ENCODE results near the gene FAM110D.

Gene FAM110D

DNA sequence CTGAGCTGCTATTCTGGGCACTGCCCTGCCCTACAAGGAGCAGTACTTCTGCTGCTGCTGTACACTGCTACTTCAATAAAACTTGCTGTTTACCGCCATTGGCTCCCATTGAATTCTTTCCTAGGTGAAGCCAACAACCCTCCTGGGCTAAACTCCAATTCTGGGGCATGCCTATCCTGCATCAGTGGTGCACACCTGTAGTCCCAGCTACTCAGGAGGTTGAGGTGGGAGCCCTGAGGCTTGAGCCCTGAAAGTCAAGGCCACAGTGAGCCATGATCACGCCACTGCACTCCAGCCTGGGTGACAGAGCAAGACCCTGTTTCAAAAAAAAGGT, 26.1 kb upstream of the FAM110D start:
- Histone ChIP-seq H3K9ac (ENCODE audit: low read length) (no peak overlapping the region), H3K4me3 (ENCODE audit: low read depth, low read length, poor library complexity, severe bottlenecking) (no peak overlapping the region), H3K9me3 (ENCODE audit: low read length) (peaks cover 5% of the 10 kb centered on the region; the same call in 1 of the 2 replicates), H3K36me3 (ENCODE audit: insufficient read depth, low read length) (no peaks in the 10 kb centered on the region; the same call in 1 of the 2 replicates), H3K4me1 (ENCODE audit: insufficient read depth, low read length, severe bottlenecking) (no peaks in the 10 kb centered on the region), H2AFZ (ENCODE audit: low read length) (no peak overlapping the region), H3K4me2 (ENCODE audit: low read length) (no peak overlapping the region), H3K9me2 (ENCODE audit: low read depth, low read length) (no peaks in the 10 kb centered on the region), H3K27ac (ENCODE audit: low read depth, low read length, poor library complexity, severe bottlenecking) (no peak overlapping the region), H3K79me2 (ENCODE audit: insufficient read depth, low read length) (no peaks in the 10 kb centered on the region), H3K27me3 (ENCODE audit: insufficient read depth, low read length) (no peaks in the 10 kb centered on the region), H4K20me1 (ENCODE audit: insufficient read depth, low read length) (no peaks in the 10 kb centered on the region), H3F3A (ENCODE audit: insufficient read depth, low read length) (no peaks in the 10 kb centered on the region)
- no peak for TF ChIP-seq EZH2 (IDR thresholded peaks at IDR 0.05; ENCODE audit: borderline replicate concordance, low read length)
- TF ChIP-seq, protein P1, sequence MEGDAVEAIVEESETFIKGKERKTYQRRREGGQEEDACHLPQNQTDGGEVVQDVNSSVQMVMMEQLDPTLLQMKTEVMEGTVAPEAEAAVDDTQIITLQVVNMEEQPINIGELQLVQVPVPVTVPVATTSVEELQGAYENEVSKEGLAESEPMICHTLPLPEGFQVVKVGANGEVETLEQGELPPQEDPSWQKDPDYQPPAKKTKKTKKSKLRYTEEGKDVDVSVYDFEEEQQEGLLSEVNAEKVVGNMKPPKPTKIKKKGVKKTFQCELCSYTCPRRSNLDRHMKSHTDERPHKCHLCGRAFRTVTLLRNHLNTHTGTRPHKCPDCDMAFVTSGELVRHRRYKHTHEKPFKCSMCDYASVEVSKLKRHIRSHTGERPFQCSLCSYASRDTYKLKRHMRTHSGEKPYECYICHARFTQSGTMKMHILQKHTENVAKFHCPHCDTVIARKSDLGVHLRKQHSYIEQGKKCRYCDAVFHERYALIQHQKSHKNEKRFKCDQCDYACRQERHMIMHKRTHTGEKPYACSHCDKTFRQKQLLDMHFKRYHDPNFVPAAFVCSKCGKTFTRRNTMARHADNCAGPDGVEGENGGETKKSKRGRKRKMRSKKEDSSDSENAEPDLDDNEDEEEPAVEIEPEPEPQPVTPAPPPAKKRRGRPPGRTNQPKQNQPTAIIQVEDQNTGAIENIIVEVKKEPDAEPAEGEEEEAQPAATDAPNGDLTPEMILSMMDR (IDR thresholded peaks at IDR 0.05; ENCODE audit: low read length): no peak

DNA sequence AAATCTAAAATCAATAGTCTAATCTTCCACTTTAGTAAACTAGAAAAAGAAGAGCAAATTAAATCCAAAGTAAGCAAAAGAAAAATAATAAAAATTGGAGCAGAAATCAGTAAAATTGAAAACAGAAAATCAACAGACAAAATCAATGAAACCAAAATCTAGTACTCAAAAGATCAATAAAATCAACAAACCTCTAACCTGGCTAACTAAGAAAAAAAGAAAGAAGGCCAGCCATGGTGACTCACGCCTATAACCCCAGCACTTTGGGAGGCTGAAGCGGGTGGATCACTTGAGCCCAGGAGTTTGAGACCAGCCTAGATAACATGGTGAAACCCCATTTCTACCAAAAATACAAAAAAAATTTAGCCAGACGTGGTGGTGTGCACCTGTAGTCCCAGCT, 24.4 kb upstream of the FAM110D start:
- Histone ChIP-seq H3K79me2 (ENCODE audit: insufficient read depth, low read length) (no peaks in the 10 kb centered on the region), H2AFZ (ENCODE audit: low read length) (no peak overlapping the region), H3K9ac (ENCODE audit: low read length) (no peak overlapping the region), H4K20me1 (ENCODE audit: insufficient read depth, low read length) (no peaks in the 10 kb centered on the region), H3K4me1 (ENCODE audit: insufficient read depth, low read length, severe bottlenecking) (no peaks in the 10 kb centered on the region), H3K27ac (ENCODE audit: low read depth, low read length, poor library complexity, severe bottlenecking) (no peak overlapping the region), H3F3A (ENCODE audit: insufficient read depth, low read length) (no peaks in the 10 kb centered on the region), H3K4me3 (ENCODE audit: low read depth, low read length, poor library complexity, severe bottlenecking) (no peak overlapping the region), H3K36me3 (ENCODE audit: insufficient read depth, low read length) (no peaks in the 10 kb centered on the region; the same call in 1 of the 2 replicates), H3K27me3 (ENCODE audit: insufficient read depth, low read length) (no peaks in the 10 kb centered on the region), H3K4me2 (ENCODE audit: low read length) (no peak overlapping the region), H3K9me3 (ENCODE audit: low read length) (peaks cover 5% of the 10 kb centered on the region; the same call in 1 of the 2 replicates), H3K9me2 (ENCODE audit: low read depth, low read length) (no peaks in the 10 kb centered on the region)
- TF ChIP-seq EZH2 (IDR thresholded peaks at IDR 0.05; ENCODE audit: borderline replicate concordance, low read length): no peak
- TF ChIP-seq, protein P1 (IDR thresholded peaks at IDR 0.05; ENCODE audit: low read length): no peak

DNA sequence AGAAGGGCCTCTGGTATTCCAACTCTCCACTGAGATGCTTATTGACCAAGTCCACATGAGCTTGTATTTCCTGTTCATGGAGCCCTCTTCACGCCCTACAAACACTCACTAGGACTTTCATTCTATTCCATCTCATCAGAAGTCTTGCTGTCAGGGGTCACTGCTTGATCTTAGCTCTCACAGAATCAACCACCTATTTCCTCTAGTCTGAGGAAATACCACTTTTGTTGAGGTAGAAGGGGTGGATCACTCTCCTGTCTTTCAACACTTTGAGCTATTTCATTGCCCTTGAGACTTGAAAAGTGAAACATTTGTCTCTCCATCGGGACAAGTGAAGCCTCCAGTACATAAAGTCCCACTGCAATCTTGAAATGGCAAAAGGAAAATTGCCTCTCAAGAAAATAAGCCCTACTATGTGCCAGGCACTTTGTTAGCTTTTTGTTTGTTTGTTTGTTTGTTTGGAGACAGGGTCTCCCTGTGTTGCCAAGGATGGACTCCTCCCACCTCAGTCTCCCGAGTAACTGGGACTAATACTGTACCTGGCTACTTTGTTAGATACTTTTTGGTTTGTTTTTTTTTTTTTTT, 19.8 kb upstream of the FAM110D start:
- no peak overlapping the region for H3K4me3 ChIP-seq (ENCODE audit: low read depth, low read length, poor library complexity, severe bottlenecking)
- H3K9me3 ChIP-seq (ENCODE audit: low read length): peaks cover 5% of the 10 kb centered on the region; the same call in 1 of the 2 replicates
- H2AFZ ChIP-seq (ENCODE audit: low read length): no peak overlapping the region
- no peaks in the 10 kb centered on the region for H3K9me2 ChIP-seq (ENCODE audit: low read depth, low read length)
- no peaks in the 10 kb centered on the region; the same call in 1 of the 2 replicates for H3K36me3 ChIP-seq (ENCODE audit: insufficient read depth, low read length)
- H3K79me2 ChIP-seq (ENCODE audit: insufficient read depth, low read length): no peaks in the 10 kb centered on the region
- no peak overlapping the region for H3K4me2 ChIP-seq (ENCODE audit: low read length)
- H3K4me1 ChIP-seq (ENCODE audit: insufficient read depth, low read length, severe bottlenecking): no peaks in the 10 kb centered on the region
- H3K9ac ChIP-seq (ENCODE audit: low read length): no peak overlapping the region
- no peaks in the 10 kb centered on the region for H3F3A ChIP-seq (ENCODE audit: insufficient read depth, low read length)
- TF ChIP-seq, protein P1 (IDR thresholded peaks at IDR 0.05; ENCODE audit: low read length): no peak
- no peak for TF ChIP-seq EZH2 (IDR thresholded peaks at IDR 0.05; ENCODE audit: borderline replicate concordance, low read length)
- H4K20me1 ChIP-seq (ENCODE audit: insufficient read depth, low read length): no peaks in the 10 kb centered on the region
- no peak overlapping the region for H3K27ac ChIP-seq (ENCODE audit: low read depth, low read length, poor library complexity, severe bottlenecking)
- no peaks in the 10 kb centered on the region for H3K27me3 ChIP-seq (ENCODE audit: insufficient read depth, low read length)
